Keratinocyte (primary cell): Measurements from ENCODE around the gene RALY. TPM values are rescaled to one million over a fixed set of nuclear protein-coding genes. Genes with fewer than 3 reads are reported as not detected.

ENCODE experiments used
- DNase-seq: peaks from one replicate; pipeline ENCODE4 v3.0.0-alpha.2; 2011; ENCODE audit warnings: low read depth, missing footprints, low spot score
- FAIRE-seq: peaks from 2 replicates; lab custom pipeline; 2011; peaks lifted over from hg19 to GRCh38; lab: Jason Lieb, UNC
- H2AFZ ChIP-seq: 2 replicates; pipeline ENCODE4 v1.6.0; 2012; ENCODE audit warnings: low read length, control low read depth, inconsistent platforms; ENCODE audit not compliant: control insufficient read depth
- H3K27ac ChIP-seq: 2 replicates; pipeline ENCODE4 v1.5.1; 2011; ENCODE audit warnings: low read length; ENCODE audit not compliant: control insufficient read depth, insufficient read depth
- H3K27me3 ChIP-seq: 3 replicates; pipeline ENCODE4 v1.6.0; 2011; ENCODE audit warnings: low read length; ENCODE audit not compliant: control insufficient read depth, insufficient read depth; ENCODE audit errors: extremely low read depth
- H3K36me3 ChIP-seq, 2 experiments: 2 replicates in 1 of 2; 3 replicates in 1 of 2; pipeline ENCODE4 v1.5.1; 2011; ENCODE audit warnings: low read length in 2 of 2, mild to moderate bottlenecking in 1 of 2; ENCODE audit not compliant: control insufficient read depth in 2 of 2, insufficient read depth in 2 of 2; ENCODE audit errors: extremely low read depth in 1 of 2
- H3K4me1 ChIP-seq: 3 replicates; pipeline ENCODE4 v1.5.1; 2011; ENCODE audit warnings: low read length; ENCODE audit not compliant: control insufficient read depth, insufficient read depth; ENCODE audit errors: extremely low read depth
- H3K4me2 ChIP-seq: 3 replicates; pipeline ENCODE4 v1.6.0; 2011; ENCODE audit warnings: low read depth, low read length; ENCODE audit not compliant: control insufficient read depth, insufficient read depth; ENCODE audit errors: extremely low read depth
- H3K4me3 ChIP-seq, 3 experiments: fragments of 200-600 bp in 1 of 3; sonication (generic) in 1 of 3; 2 replicates in 2 of 3; 3 replicates in 1 of 3; pipeline ENCODE4 v1.5.1; 2011 to 2016; ENCODE audit warnings: low read length in 3 of 3, mild to moderate bottlenecking in 3 of 3, control low read depth in 2 of 3, inconsistent platforms in 1 of 3, low read depth in 1 of 3, mixed read lengths in 1 of 3, mixed run types in 1 of 3, moderate library complexity in 1 of 3; ENCODE audit not compliant: control insufficient read depth in 2 of 3, insufficient read depth in 2 of 3; ENCODE audit errors: extremely low read depth in 1 of 3
- H3K79me2 ChIP-seq: 2 replicates; pipeline ENCODE4 v1.6.0; 2012; ENCODE audit warnings: low read length; ENCODE audit not compliant: control insufficient read depth, insufficient read depth
- H3K9ac ChIP-seq: 3 replicates; pipeline ENCODE4 v1.6.0; 2011; ENCODE audit warnings: low read length; ENCODE audit not compliant: control insufficient read depth, insufficient read depth; ENCODE audit errors: extremely low read depth
- H3K9me1 ChIP-seq: 3 replicates; pipeline ENCODE4 v1.6.0; 2011; ENCODE audit warnings: low read length; ENCODE audit not compliant: control insufficient read depth, insufficient read depth; ENCODE audit errors: extremely low read depth
- H3K9me3 ChIP-seq: 2 replicates; pipeline ENCODE4 v1.5.1; 2012; ENCODE audit warnings: low read depth, low read length; ENCODE audit not compliant: control insufficient read depth
- H4K20me1 ChIP-seq: 3 replicates; pipeline ENCODE4 v1.6.0; 2011; ENCODE audit warnings: low read length; ENCODE audit not compliant: control insufficient read depth, insufficient read depth; ENCODE audit errors: extremely low read depth
- EZH2 ChIP-seq: IDR thresholded peaks from one replicate; pipeline ENCODE4 v1.6.1; 2012; ENCODE audit warnings: inconsistent platforms, mild to moderate bottlenecking, low read length, moderate library complexity
- dilution Hi-C: fragments of 300-500 bp; cut with MboI; formaldehyde crosslinking; loops from one replicate; pipeline ENCODE4 v1.7.0; 2020; ENCODE audit warnings: low sequenced_read_pairs; ENCODE audit not compliant: extremely low pct_ligation_motif_present
- polyA plus RNA-seq, 5 experiments: library from polyadenylated mRNA; depleted of rRNA in 3 of 5; stranded (reverse) in 3 of 5; stranded (forward) in 1 of 5; unstranded in 1 of 5; fragments of >200 nt; gene quantifications; 1 replicate in 1 of 5; 2 replicates in 3 of 5; 3 replicates in 1 of 5; pipeline versions ENCODE4 v1.2.1 to v1.2.3, GENCODE V29; 2011 to 2012; ENCODE audit warnings: missing spikeins in 2 of 5, low read depth in 1 of 5, low replicate concordance in 1 of 5
- TF ChIP-seq, protein P1 (sequence below), 3 experiments: IDR thresholded peaks in 1 of 3; conservative IDR thresholded peaks in 1 of 3; optimal IDR thresholded peaks in 1 of 3; 2 replicates in 2 of 3; 3 replicates in 1 of 3; pipeline versions ENCODE3 to v1.5.1; 2011; ENCODE audit warnings: low read length in 3 of 3, mild to moderate bottlenecking in 3 of 3, moderate library complexity in 2 of 3, control low read depth in 1 of 3, inconsistent platforms in 1 of 3; ENCODE audit not compliant: insufficient read depth in 2 of 3; ENCODE audit errors: extremely low read depth in 1 of 3

RALY gene
- polyA plus RNA-seq, 1 donor (not counting 4 experiments of a cell fraction or from before 2014, with no cell fraction given), result 118 TPM

DNA sequence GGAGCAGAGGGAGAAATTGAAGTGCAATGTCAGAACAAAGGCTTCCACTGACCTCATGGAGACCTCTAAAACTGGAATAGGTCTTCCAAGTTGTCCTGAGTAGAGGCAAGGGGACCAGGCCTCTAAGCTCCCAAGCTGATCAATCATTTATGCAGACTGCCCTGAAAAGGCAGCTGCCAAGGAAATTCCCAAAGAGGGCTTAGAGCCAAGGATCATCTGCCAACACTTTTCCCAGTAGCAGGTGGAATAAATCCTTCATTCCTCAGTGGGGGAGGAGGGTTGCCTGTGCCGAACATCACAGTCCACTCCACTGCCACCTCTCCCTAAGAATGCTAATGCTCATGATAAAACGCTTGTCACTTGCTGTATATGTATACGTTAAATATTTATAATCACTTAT, 29.3 kb upstream of the RALY start:
- no peaks in the 10 kb centered on the region for H3K36me3 ChIP-seq
- no peaks in the 10 kb centered on the region for H4K20me1 ChIP-seq
- no peak overlapping the region for H3K9ac ChIP-seq
- no peak overlapping the region for H3K4me3 ChIP-seq
- no peak overlapping the region for H2AFZ ChIP-seq
- no peak overlapping the region for H3K27ac ChIP-seq
- no peaks in the 10 kb centered on the region for H3K9me3 ChIP-seq
- no peaks in the 10 kb centered on the region for H3K27me3 ChIP-seq
- H3K79me2 ChIP-seq, result no peaks in the 10 kb centered on the region
- H3K4me2 ChIP-seq, result no peak overlapping the region
- dilution Hi-C loops, result no loop called here
- no peak for FAIRE-seq
- H3K9me1 ChIP-seq, result no peaks in the 10 kb centered on the region
- H3K4me1 ChIP-seq, result no peaks in the 10 kb centered on the region
- DNase-seq, result no peak
- no peak for TF ChIP-seq EZH2
- TF ChIP-seq, protein P1, sequence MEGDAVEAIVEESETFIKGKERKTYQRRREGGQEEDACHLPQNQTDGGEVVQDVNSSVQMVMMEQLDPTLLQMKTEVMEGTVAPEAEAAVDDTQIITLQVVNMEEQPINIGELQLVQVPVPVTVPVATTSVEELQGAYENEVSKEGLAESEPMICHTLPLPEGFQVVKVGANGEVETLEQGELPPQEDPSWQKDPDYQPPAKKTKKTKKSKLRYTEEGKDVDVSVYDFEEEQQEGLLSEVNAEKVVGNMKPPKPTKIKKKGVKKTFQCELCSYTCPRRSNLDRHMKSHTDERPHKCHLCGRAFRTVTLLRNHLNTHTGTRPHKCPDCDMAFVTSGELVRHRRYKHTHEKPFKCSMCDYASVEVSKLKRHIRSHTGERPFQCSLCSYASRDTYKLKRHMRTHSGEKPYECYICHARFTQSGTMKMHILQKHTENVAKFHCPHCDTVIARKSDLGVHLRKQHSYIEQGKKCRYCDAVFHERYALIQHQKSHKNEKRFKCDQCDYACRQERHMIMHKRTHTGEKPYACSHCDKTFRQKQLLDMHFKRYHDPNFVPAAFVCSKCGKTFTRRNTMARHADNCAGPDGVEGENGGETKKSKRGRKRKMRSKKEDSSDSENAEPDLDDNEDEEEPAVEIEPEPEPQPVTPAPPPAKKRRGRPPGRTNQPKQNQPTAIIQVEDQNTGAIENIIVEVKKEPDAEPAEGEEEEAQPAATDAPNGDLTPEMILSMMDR (optimal IDR thresholded peaks at IDR 0.05 in 1 of 3, IDR thresholded peaks at IDR 0.05 in 1 of 3, conservative IDR thresholded peaks at IDR 0.05 in 1 of 3; ENCODE audit: extremely low read depth in 1 of 3, insufficient read depth in 2 of 3, low read length in 3 of 3), result no peak

DNA sequence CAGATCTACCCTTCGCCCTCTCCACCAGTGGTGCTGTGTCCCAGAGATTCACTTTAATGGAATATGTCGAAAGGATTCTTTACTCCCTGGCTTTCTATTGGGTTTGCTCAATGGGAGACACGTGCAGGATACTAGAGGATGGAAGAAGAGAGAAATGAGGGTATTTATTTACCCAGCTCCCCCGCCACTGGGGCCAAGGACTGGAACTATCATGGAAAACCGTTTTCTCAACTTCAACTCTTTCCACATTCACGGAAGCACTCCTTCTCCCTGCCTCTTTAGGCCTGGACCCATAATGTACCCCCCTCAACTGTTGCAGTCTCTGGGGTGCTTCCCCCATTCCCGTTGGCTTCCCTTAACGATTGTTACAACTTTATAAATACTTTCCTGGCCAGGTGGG, 26.6 kb upstream of the RALY start:
- DNase-seq, result no peak
- Histone ChIP-seq H3K27ac (no peak overlapping the region), H3K9me3 (no peaks in the 10 kb centered on the region), H2AFZ (no peak overlapping the region), H3K4me3 (no peak overlapping the region), H3K9ac (no peak overlapping the region), H4K20me1 (no peaks in the 10 kb centered on the region), H3K9me1 (no peaks in the 10 kb centered on the region), H3K79me2 (no peaks in the 10 kb centered on the region), H3K27me3 (no peaks in the 10 kb centered on the region), H3K4me2 (no peak overlapping the region), H3K36me3 (no peaks in the 10 kb centered on the region), H3K4me1 (no peaks in the 10 kb centered on the region)
- dilution Hi-C loops, result no loop called here
- TF ChIP-seq EZH2, result no peak
- TF ChIP-seq, protein P1 (optimal IDR thresholded peaks at IDR 0.05 in 1 of 3, IDR thresholded peaks at IDR 0.05 in 1 of 3, conservative IDR thresholded peaks at IDR 0.05 in 1 of 3; ENCODE audit: extremely low read depth in 1 of 3, insufficient read depth in 2 of 3, low read length in 3 of 3), result no peak
- no peak for FAIRE-seq
